Neural progenitor cell (in vitro differentiated cells): ENCODE measurements around the gene TMPRSS6.

ENCODE experiments used
- EZH2phosphoT487 ChIP-seq: fragments of 200-600 bp; sonication (generic); IDR thresholded peaks from 2 replicates; pipeline ENCODE4 v1.6.1; 2017; ENCODE audit warnings: antibody characterized with exemption
- TF ChIP-seq, protein P1 (sequence below): fragments of 200-600 bp; sonication (generic); IDR thresholded peaks from 2 replicates; pipeline ENCODE4 v1.5.1; 2017; ENCODE audit warnings: antibody characterized with exemption, mild to moderate bottlenecking

GRCh38 chr22:37053310-37054055 lies 56.0 kb downstream of the TMPRSS6 start:
- TF ChIP-seq EZH2phosphoT487 = no peak
- TF ChIP-seq, protein P1, sequence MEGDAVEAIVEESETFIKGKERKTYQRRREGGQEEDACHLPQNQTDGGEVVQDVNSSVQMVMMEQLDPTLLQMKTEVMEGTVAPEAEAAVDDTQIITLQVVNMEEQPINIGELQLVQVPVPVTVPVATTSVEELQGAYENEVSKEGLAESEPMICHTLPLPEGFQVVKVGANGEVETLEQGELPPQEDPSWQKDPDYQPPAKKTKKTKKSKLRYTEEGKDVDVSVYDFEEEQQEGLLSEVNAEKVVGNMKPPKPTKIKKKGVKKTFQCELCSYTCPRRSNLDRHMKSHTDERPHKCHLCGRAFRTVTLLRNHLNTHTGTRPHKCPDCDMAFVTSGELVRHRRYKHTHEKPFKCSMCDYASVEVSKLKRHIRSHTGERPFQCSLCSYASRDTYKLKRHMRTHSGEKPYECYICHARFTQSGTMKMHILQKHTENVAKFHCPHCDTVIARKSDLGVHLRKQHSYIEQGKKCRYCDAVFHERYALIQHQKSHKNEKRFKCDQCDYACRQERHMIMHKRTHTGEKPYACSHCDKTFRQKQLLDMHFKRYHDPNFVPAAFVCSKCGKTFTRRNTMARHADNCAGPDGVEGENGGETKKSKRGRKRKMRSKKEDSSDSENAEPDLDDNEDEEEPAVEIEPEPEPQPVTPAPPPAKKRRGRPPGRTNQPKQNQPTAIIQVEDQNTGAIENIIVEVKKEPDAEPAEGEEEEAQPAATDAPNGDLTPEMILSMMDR = no peak
